Suprapubic skin (tissue), 3 donors: ENCODE measurements around the gene RALGAPA2.

Experiments used
- CTCF ChIP-seq, 2 donors: fragments of 200-600 bp in 1 of 2; fragments of 450-650 bp in 1 of 2; sonication (generic) in 1 of 2; IDR thresholded peaks; one replicate each; pipeline ENCODE4 v1.5.1; 2016 to 2019; ENCODE audit warnings: antibody characterized with exemption in 2 of 2, mild to moderate bottlenecking in 1 of 2, moderate library complexity in 1 of 2
- POLR2AphosphoS5 ChIP-seq, 3 donors: sonication (generic); formaldehyde crosslinking; IDR thresholded peaks; one replicate each; pipeline ENCODE4 v1.6.1; 2017; ENCODE audit warnings: antibody characterized with exemption in 3 of 3

- TF ChIP-seq CTCF (IDR thresholded peaks at IDR 0.05): no peak
- TF ChIP-seq POLR2AphosphoS5 (IDR thresholded peaks at IDR 0.05): no peak
These were observed 320.7 kb downstream of the RALGAPA2 start for GRCh38 chr20:20391766-20392165.
